GM23248 (cell line): ENCODE measurements around the gene TXLNA. TPM values are rescaled to one million over a fixed set of nuclear protein-coding genes. Genes with fewer than 3 reads are reported as not detected.
"Not testable (repeated sequence)": the region's sequence is repeated elsewhere in the genome, so short reads cannot be mapped to it uniquely, and the experiment has no call there.

ENCODE experiments used
- DNase-seq: peaks from one replicate; pipeline ENCODE4 v3.0.0-alpha.2; 2015
- H2AFZ ChIP-seq: fragments of 200-600 bp; sonication (generic); 2 replicates; pipeline ENCODE4 v1.6.1; 2016; ENCODE audit warnings: antibody characterized with exemption
- H3F3A ChIP-seq: fragments of 200-600 bp; sonication (generic); 2 replicates; pipeline ENCODE4 v1.6.1; 2016; ENCODE audit warnings: mild to moderate bottlenecking, antibody characterized with exemption, mixed run types; ENCODE audit not compliant: insufficient read depth
- H3K27ac ChIP-seq: fragments of 200-600 bp; sonication (generic); 2 replicates; pipeline ENCODE4 v1.5.1; 2016; ENCODE audit warnings: mild to moderate bottlenecking
- H3K27me3 ChIP-seq: fragments of 200-600 bp; sonication (generic); replicated peaks from 2 replicates; pipeline ENCODE4 v1.6.1; 2016; ENCODE audit warnings: mild to moderate bottlenecking; ENCODE audit not compliant: insufficient read depth
- H3K36me3 ChIP-seq: fragments of 200-600 bp; sonication (generic); 2 replicates; pipeline ENCODE4 v1.6.1; 2016; ENCODE audit warnings: low read depth, mild to moderate bottlenecking
- H3K4me1 ChIP-seq: fragments of 200-600 bp; sonication (generic); 2 replicates; pipeline ENCODE4 v1.6.1; 2016; ENCODE audit warnings: mild to moderate bottlenecking; ENCODE audit not compliant: insufficient read depth
- H3K4me2 ChIP-seq: fragments of 200-600 bp; sonication (generic); one replicate; pipeline ENCODE4 v1.6.1; 2016; ENCODE audit warnings: mild to moderate bottlenecking; ENCODE audit not compliant: unreplicated experiment
- H3K4me3 ChIP-seq: fragments of 200-600 bp; sonication (generic); 2 replicates; pipeline ENCODE4 v1.5.1; 2016; ENCODE audit warnings: mild to moderate bottlenecking
- H3K79me2 ChIP-seq: fragments of 200-600 bp; sonication (generic); 2 replicates; pipeline ENCODE4 v1.6.1; 2016; ENCODE audit warnings: mild to moderate bottlenecking; ENCODE audit not compliant: insufficient read depth
- H3K9ac ChIP-seq: fragments of 200-600 bp; sonication (generic); 2 replicates; pipeline ENCODE4 v1.6.1; 2016; ENCODE audit warnings: mild to moderate bottlenecking
- H3K9me2 ChIP-seq: fragments of 200-600 bp; sonication (generic); 2 replicates; pipeline ENCODE4 v1.6.1; 2016; ENCODE audit warnings: mixed run types, mild to moderate bottlenecking, moderate library complexity; ENCODE audit not compliant: insufficient read depth
- H3K9me3 ChIP-seq: fragments of 200-600 bp; sonication (generic); one replicate; pipeline ENCODE4 v1.6.1; 2017; ENCODE audit warnings: low read depth
- H4K20me1 ChIP-seq: fragments of 200-600 bp; sonication (generic); 2 replicates; pipeline ENCODE4 v1.6.0; 2016; ENCODE audit not compliant: insufficient read depth
- EZH2 ChIP-seq: fragments of 200-600 bp; sonication (generic); IDR thresholded peaks from 2 replicates; pipeline ENCODE4 v1.6.1; 2018; ENCODE audit warnings: antibody characterized with exemption, mild to moderate bottlenecking; ENCODE audit not compliant: insufficient read depth, poor library complexity, severe bottlenecking
- EZH2phosphoT487 ChIP-seq: fragments of 200-600 bp; sonication (generic); IDR thresholded peaks from 2 replicates; pipeline ENCODE4 v1.6.1; 2018; ENCODE audit warnings: antibody characterized with exemption, moderate library complexity, mild to moderate bottlenecking, low read depth; ENCODE audit not compliant: insufficient read depth
- WGBS, 2 experiments: methylation state at CpG; one replicate each; pipeline ENCODE4 v1.1.6; 2015 to 2017; ENCODE audit warnings: low lambda C conversion rate in 2 of 2, low coverage in 1 of 2; ENCODE audit errors: missing lambda C conversion rate in 2 of 2; 5-methylcytosine and 5-hydroxymethylcytosine counted together
- in situ Hi-C: fragments of 300-500 bp; cut with MboI; formaldehyde crosslinking; loops from 2 replicates; pipeline ENCODE4 v1.15.0; 2020
- polyA plus RNA-seq: library from polyadenylated mRNA; unstranded; fragments of >200 nt; fragmentation: Nextera tagmentation; extraction: Ambion mirVana; gene quantifications from 2 replicates; pipeline ENCODE4 v1.2.1, GENCODE V29; 2016
- total RNA-seq: library from RNA; depleted of rRNA; stranded (reverse); fragments of >200 nt; shearing (Covaris generic); gene quantifications from 2 replicates; pipeline ENCODE4 v1.2.3, GENCODE V29; 2014

The TXLNA gene
- total and polyA plus RNA-seq, 2 experiments from 2014 or later, result 77.6 to 92.1 TPM

GRCh38 chr1:32150847-32151246 lies 28.6 kb upstream of the TXLNA start:
- Histone ChIP-seq H3K9ac (peak overlapping the region; percentile 46), H3F3A (peaks cover 26% of the 10 kb centered on the region), H3K27ac (peak overlapping the region; percentile 66), H3K9me2 (no peaks in the 10 kb centered on the region), H3K36me3 (no peaks in the 10 kb centered on the region), H3K4me3 (no peak overlapping the region), H4K20me1 (peaks cover 13% of the 10 kb centered on the region), H3K9me3 (no peaks in the 10 kb centered on the region), H3K4me2 (peak overlapping the region; percentile 48), H3K79me2 (peaks cover 100% of the 10 kb centered on the region), H3K27me3 (no peaks in the 10 kb centered on the region), H2AFZ (no peak overlapping the region), H3K4me1 (peaks cover 18% of the 10 kb centered on the region)
- in situ Hi-C loops, result no loop called here
- no peak for TF ChIP-seq EZH2
- TF ChIP-seq EZH2phosphoT487, result no peak
- WGBS, 2 experiments, result 66 to 70% methylated on average over 9 of the region's 9 CpGs
- DNase-seq, result peak; percentile 42

- Histone ChIP-seq H3K9ac (peak overlapping the region; percentile 46), H3K4me3 (no peak overlapping the region), H3K9me2 (no peaks in the 10 kb centered on the region), H3F3A (peaks cover 22% of the 10 kb centered on the region), H3K27ac (peak overlapping the region; percentile 66), H3K27me3 (no peaks in the 10 kb centered on the region), H3K9me3 (no peaks in the 10 kb centered on the region), H2AFZ (no peak overlapping the region), H3K36me3 (0 out of 2 replicates have a peak, but pooled peaks cover 5% of the 10 kb centered on the region), H3K4me2 (peak overlapping the region; percentile 48), H3K79me2 (peaks cover 100% of the 10 kb centered on the region), H3K4me1 (peaks cover 18% of the 10 kb centered on the region), H4K20me1 (peaks cover 9% of the 10 kb centered on the region)
- in situ Hi-C loops, result no loop called here
- WGBS, 2 experiments, result 38% methylated on average over 5 of the region's 5 CpGs
- TF ChIP-seq EZH2, result no peak
- no peak for TF ChIP-seq EZH2phosphoT487
- DNase-seq, result peak; percentile 87
These were observed 28.1 kb upstream of the TXLNA start for GRCh38 chr1:32151319-32151787.

DNA sequence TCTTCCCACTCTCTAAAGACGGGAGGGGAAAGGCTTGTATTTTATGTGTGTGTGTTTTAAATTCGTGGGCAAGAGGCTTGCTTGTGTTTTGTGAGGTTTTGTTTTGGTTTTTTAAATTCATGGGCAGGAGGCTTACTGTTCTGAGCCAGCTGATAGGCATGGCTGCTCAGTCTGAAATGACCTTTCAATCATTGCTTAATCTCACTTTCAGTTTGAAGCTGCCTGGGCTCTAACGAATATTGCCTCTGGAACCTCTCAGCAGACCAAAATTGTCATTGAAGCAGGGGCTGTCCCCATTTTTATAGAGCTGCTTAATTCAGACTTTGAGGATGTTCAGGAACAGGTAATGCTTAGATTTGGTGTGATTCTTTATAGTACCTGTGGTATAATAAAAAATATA lies 20.3 kb upstream of the TXLNA start:
- WGBS, 2 experiments, result 59 to 61% methylated on average over 3 of the region's 3 CpGs
- in situ Hi-C loops, result no loop called here
- no peak for DNase-seq
- Histone ChIP-seq H2AFZ (no peak overlapping the region), H3K27ac (no peak overlapping the region), H3K9ac (no peak overlapping the region), H3K79me2 (peaks cover 39% of the 10 kb centered on the region), H3K4me1 (no peaks in the 10 kb centered on the region), H3K9me2 (no peaks in the 10 kb centered on the region), H3K4me2 (no peak overlapping the region), H3K27me3 (no peaks in the 10 kb centered on the region), H3K36me3 (peaks cover 51% of the 10 kb centered on the region), H3K9me3 (no peaks in the 10 kb centered on the region), H4K20me1 (no peaks in the 10 kb centered on the region), H3K4me3 (no peak overlapping the region), H3F3A (no peaks in the 10 kb centered on the region)
- TF ChIP-seq EZH2phosphoT487, result no peak

DNA sequence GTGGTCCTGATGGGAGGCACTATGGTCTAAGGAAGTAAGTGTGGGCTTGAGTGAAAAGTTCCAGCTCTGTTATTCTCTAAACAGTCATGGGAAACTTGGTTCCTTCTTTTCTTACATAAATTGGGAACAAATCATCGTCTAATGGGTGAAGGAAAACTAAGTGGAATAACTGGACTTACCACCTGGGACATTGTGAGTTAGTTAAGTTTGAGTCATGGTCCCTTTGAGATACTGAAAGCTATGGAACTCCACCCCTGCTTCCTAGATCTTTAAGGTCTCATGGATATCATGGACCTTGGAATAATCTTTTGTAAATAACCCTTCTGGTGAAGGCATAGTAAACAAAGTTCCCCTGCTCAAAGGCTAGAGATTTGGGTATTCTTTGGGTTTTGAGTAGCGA lies 16.1 kb upstream of the TXLNA start:
- Histone ChIP-seq H3K9ac (no peak overlapping the region), H3K27ac (no peak overlapping the region), H3K79me2 (no peaks in the 10 kb centered on the region), H3K9me2 (no peaks in the 10 kb centered on the region), H3K4me1 (no peaks in the 10 kb centered on the region), H3K36me3 (peaks cover 54% of the 10 kb centered on the region), H3K9me3 (no peaks in the 10 kb centered on the region), H3K4me2 (no peak overlapping the region), H3F3A (no peaks in the 10 kb centered on the region), H3K4me3 (no peak overlapping the region), H3K27me3 (no peaks in the 10 kb centered on the region), H4K20me1 (no peaks in the 10 kb centered on the region), H2AFZ (no peak overlapping the region)
- in situ Hi-C loops, result no loop called here
- no peak for DNase-seq
- WGBS, 2 experiments, result 86 to 91% methylated on average over 2 of the region's 2 CpGs
- TF ChIP-seq EZH2, result no peak
- TF ChIP-seq EZH2phosphoT487, result no peak

- in situ Hi-C loops, H3F3A ChIP-seq, H3K27me3 ChIP-seq, H3K9me3 ChIP-seq, DNase-seq, H3K79me2 ChIP-seq, H4K20me1 ChIP-seq, H2AFZ ChIP-seq, H3K9me2 ChIP-seq, H3K9ac ChIP-seq, H3K4me2 ChIP-seq, H3K27ac ChIP-seq, H3K4me1 ChIP-seq, H3K4me3 ChIP-seq: not testable (repeated sequence)
- H3K36me3 ChIP-seq, result peaks cover 47% of the 10 kb centered on the region
- WGBS, 2 experiments, result 96 to 97% methylated on average over 10 of the region's 10 CpGs
These were observed 13.8 kb upstream of the TXLNA start for GRCh38 chr1:32165633-32166032.
